IPS-15b (cell line): ENCODE measurements around the gene FBXW9.
A peak's percentile ranks its signal among the peaks of the same experiment; 100 is the strongest.

Experiments used
- H3K27me3 ChIP-seq: one replicate; pipeline ENCODE4 v1.6.1; 2013; ENCODE audit warnings: low read length; ENCODE audit not compliant: control insufficient read depth, insufficient read depth
- H3K36me3 ChIP-seq: one replicate; pipeline ENCODE4 v1.6.1; 2013; ENCODE audit warnings: low read length; ENCODE audit not compliant: control insufficient read depth, insufficient read depth
- H3K4me1 ChIP-seq: one replicate; pipeline ENCODE4 v1.6.1; 2013; ENCODE audit warnings: mild to moderate bottlenecking, low read length; ENCODE audit not compliant: control insufficient read depth, insufficient read depth
- H3K4me3 ChIP-seq: one replicate; pipeline ENCODE4 v1.5.1; 2013; ENCODE audit warnings: low read depth, low read length
- H3K9ac ChIP-seq: one replicate; pipeline ENCODE4 v1.6.1; 2013; ENCODE audit warnings: low read depth, mild to moderate bottlenecking, low read length
- H3K9me3 ChIP-seq: one replicate; pipeline ENCODE4 v1.6.1; 2013; ENCODE audit warnings: mild to moderate bottlenecking, low read length; ENCODE audit not compliant: control insufficient read depth, insufficient read depth

The FBXW9 gene

GRCh38 chr19:12675399-12675798 lies 21.0 kb downstream of the FBXW9 start:
- Histone ChIP-seq H3K4me1 (no peaks in the 10 kb centered on the region), H3K27me3 (no peaks in the 10 kb centered on the region), H3K9ac (no peak overlapping the region), H3K9me3 (no peaks in the 10 kb centered on the region), H3K36me3 (peaks cover 51% of the 10 kb centered on the region), H3K4me3 (no peak overlapping the region)

- Histone ChIP-seq H3K36me3 (peaks cover 37% of the 10 kb centered on the region), H3K4me1 (peaks cover 2% of the 10 kb centered on the region), H3K9me3 (no peaks in the 10 kb centered on the region), H3K9ac (no peak overlapping the region), H3K27me3 (no peaks in the 10 kb centered on the region), H3K4me3 (no peak overlapping the region)
These were observed 23.7 kb downstream of the FBXW9 start for GRCh38 chr19:12672744-12673143.

GRCh38 chr19:12670159-12670928 lies 26.1 kb downstream of the FBXW9 start:
- Histone ChIP-seq H3K4me1 (peaks cover 4% of the 10 kb centered on the region), H3K9me3 (no peaks in the 10 kb centered on the region), H3K4me3 (peak overlapping the region; percentile 86), H3K9ac (peak overlapping the region; percentile 95), H3K36me3 (peaks cover 21% of the 10 kb centered on the region), H3K27me3 (no peaks in the 10 kb centered on the region)

- Histone ChIP-seq H3K9me3 (no peaks in the 10 kb centered on the region), H3K36me3 (peaks cover 21% of the 10 kb centered on the region), H3K9ac (peak overlapping the region; percentile 95), H3K27me3 (no peaks in the 10 kb centered on the region), H3K4me3 (peak overlapping the region; percentile 86), H3K4me1 (peaks cover 4% of the 10 kb centered on the region)
These were observed 26.9 kb downstream of the FBXW9 start for GRCh38 chr19:12669270-12670158.

- no peaks in the 10 kb centered on the region for H3K27me3 ChIP-seq
- peaks cover 15% of the 10 kb centered on the region for H3K36me3 ChIP-seq
- peak overlapping the region; percentile 95 for H3K9ac ChIP-seq
- H3K4me3 ChIP-seq: peak overlapping the region; percentile 86
- H3K9me3 ChIP-seq: no peaks in the 10 kb centered on the region
- peaks cover 4% of the 10 kb centered on the region for H3K4me1 ChIP-seq
These were observed 27.5 kb downstream of the FBXW9 start for GRCh38 chr19:12668932-12669269.

- Histone ChIP-seq H3K4me3 (peak overlapping the region; percentile 86), H3K9me3 (no peaks in the 10 kb centered on the region), H3K36me3 (peaks cover 15% of the 10 kb centered on the region), H3K9ac (no peak overlapping the region), H3K4me1 (peaks cover 4% of the 10 kb centered on the region), H3K27me3 (no peaks in the 10 kb centered on the region)
These were observed 28.1 kb downstream of the FBXW9 start for GRCh38 chr19:12668346-12668745.

- H3K27me3 ChIP-seq: no peaks in the 10 kb centered on the region
- peaks cover 4% of the 10 kb centered on the region for H3K4me1 ChIP-seq
- no peaks in the 10 kb centered on the region for H3K9me3 ChIP-seq
- H3K4me3 ChIP-seq: peak overlapping the region; percentile 86
- H3K9ac ChIP-seq: no peak overlapping the region
- H3K36me3 ChIP-seq: peaks cover 15% of the 10 kb centered on the region
These were observed 28.6 kb downstream of the FBXW9 start for GRCh38 chr19:12667731-12668302.

GRCh38 chr19:12666265-12667048 lies 30.0 kb downstream of the FBXW9 start, which contains the start of the genes MAN2B1 and WDR83:
MAN2B1 (minus strand) TSS chr19:12666742; CDS start chr19:12666701, 41 bp downstream.
WDR83 (plus strand) TSS chr19:12666807; CDS start chr19:12669791, 2,984 bp downstream.
- Histone ChIP-seq H3K9ac (peak within 1 kb of the TSS; percentile 67), H3K9me3 (no peaks in the 10 kb centered on the region), H3K4me1 (peaks cover 4% of the 10 kb centered on the region), H3K4me3 (peak within 1 kb of the TSS; percentile 83), H3K27me3 (no peaks in the 10 kb centered on the region), H3K36me3 (peaks cover 12% of the 10 kb centered on the region)

GRCh38 chr19:12665671-12666264 lies 30.7 kb downstream of the FBXW9 start:
- H3K36me3 ChIP-seq: peaks cover 19% of the 10 kb centered on the region
- H3K4me1 ChIP-seq: peaks cover 4% of the 10 kb centered on the region
- H3K27me3 ChIP-seq: no peaks in the 10 kb centered on the region
- H3K9ac ChIP-seq: peak overlapping the region; percentile 67
- no peaks in the 10 kb centered on the region for H3K9me3 ChIP-seq
- peak overlapping the region; percentile 83 for H3K4me3 ChIP-seq

GRCh38 chr19:12665281-12665573 lies 31.2 kb downstream of the FBXW9 start:
- Histone ChIP-seq H3K4me1 (peaks cover 3% of the 10 kb centered on the region), H3K27me3 (no peaks in the 10 kb centered on the region), H3K4me3 (no peak overlapping the region), H3K9me3 (no peaks in the 10 kb centered on the region), H3K36me3 (peaks cover 19% of the 10 kb centered on the region), H3K9ac (no peak overlapping the region)
